IMR-90 (cell line): ENCODE data around the gene TXNDC5. TPM values are rescaled to one million over a fixed set of nuclear protein-coding genes. Genes with fewer than 3 reads are reported as not detected.

ENCODE experiments used
- ATAC-seq: fragments of 200-7000 bp; cut with Tn5 transposase; 2 replicates; pipeline ENCODE4 v1.9.1; 2020; ENCODE audit warnings: low read depth, mild to moderate bottlenecking, moderate library complexity
- BruUV-seq: library from RNA; stranded (reverse); fragments of 400-500 nt; replicated peaks from 2 replicates; lab custom pipeline; 2021; lab: Mats Ljungman, UMichigan
- CTCF ChIA-PET: fragments of 300-600 bp; formaldehyde crosslinking; extraction: SDS; loops from one replicate; lab custom pipeline; 2021; ENCODE audit warnings: antibody characterized with exemption; lab: Yijun Ruan, JAX
- POLR2A ChIA-PET: fragments of 300-600 bp; sonication (Branson Sonifier 250); formaldehyde crosslinking; loops from one replicate; lab custom pipeline; 2022; ENCODE audit warnings: antibody characterized with exemption; ENCODE audit not compliant: unreplicated experiment; lab: Charles Lee
- DNase-seq: peaks from one replicate; pipeline ENCODE4 v3.0.0; 2013
- H2AFZ ChIP-seq: replicated peaks from 2 replicates; pipeline ENCODE3; 2013; ENCODE audit warnings: low read length, mild to moderate bottlenecking; ENCODE audit not compliant: poor library complexity
- H2AK5ac ChIP-seq: 2 replicates; pipeline ENCODE4 v1.6.1; 2013; ENCODE audit warnings: low read depth, low read length, inconsistent platforms
- H2AK9ac ChIP-seq: replicated peaks from 2 replicates; pipeline ENCODE3; 2013; ENCODE audit warnings: mild to moderate bottlenecking, low read depth, low read length, moderate library complexity; ENCODE audit not compliant: poor library complexity
- H2BK120ac ChIP-seq: 2 replicates; pipeline ENCODE4 v1.6.1; 2013; ENCODE audit warnings: low read depth, low read length, inconsistent platforms
- H2BK15ac ChIP-seq: 3 replicates; pipeline ENCODE4 v1.6.1; 2013; ENCODE audit warnings: low read depth, low read length, inconsistent platforms
- H2BK20ac ChIP-seq: 2 replicates; pipeline ENCODE4 v1.6.1; 2013; ENCODE audit warnings: low read depth, mild to moderate bottlenecking, inconsistent platforms, low read length, moderate library complexity
- H2BK5ac ChIP-seq: 2 replicates; pipeline ENCODE4 v1.6.1; 2013; ENCODE audit warnings: mild to moderate bottlenecking, low read depth, low read length, inconsistent platforms; ENCODE audit not compliant: poor library complexity, severe bottlenecking
- H3K14ac ChIP-seq: replicated peaks from 2 replicates; pipeline ENCODE4 v1.6.1; 2013; ENCODE audit warnings: low read depth, low read length, inconsistent platforms
- H3K18ac ChIP-seq: 2 replicates; pipeline ENCODE4 v1.6.1; 2013; ENCODE audit warnings: low read depth, low read length, control low read depth
- H3K23ac ChIP-seq: 2 replicates; pipeline ENCODE4 v1.6.1; 2013; ENCODE audit warnings: low read depth, low read length, inconsistent platforms
- H3K27ac ChIP-seq: 2 replicates; pipeline ENCODE4 v1.5.1; 2013; ENCODE audit warnings: mild to moderate bottlenecking, control low read depth, low read length; ENCODE audit not compliant: insufficient read depth
- H3K27me3 ChIP-seq: 2 replicates; pipeline ENCODE4 v1.6.1; 2013; ENCODE audit warnings: low read length; ENCODE audit not compliant: control insufficient read depth, insufficient read depth
- H3K36me3 ChIP-seq: 2 replicates; pipeline ENCODE4 v1.6.1; 2013; ENCODE audit warnings: low read length, mixed read lengths; ENCODE audit not compliant: control insufficient read depth, insufficient read depth
- H3K4ac ChIP-seq: 2 replicates; pipeline ENCODE4 v1.6.1; 2013; ENCODE audit warnings: low read depth, low read length, inconsistent platforms
- H3K4me1 ChIP-seq: 2 replicates; pipeline ENCODE4 v1.6.1; 2013; ENCODE audit warnings: low read length, mixed read lengths; ENCODE audit not compliant: control insufficient read depth, insufficient read depth
- H3K4me2 ChIP-seq: 2 replicates; pipeline ENCODE4 v1.6.1; 2013; ENCODE audit warnings: low read depth, mild to moderate bottlenecking, control low read depth, low read length, moderate library complexity
- H3K4me3 ChIP-seq: 2 replicates; pipeline ENCODE4 v1.5.1; 2013; ENCODE audit warnings: low read depth, mild to moderate bottlenecking, control low read depth, low read length, moderate library complexity; ENCODE audit not compliant: insufficient read depth
- H3K56ac ChIP-seq: 2 replicates; pipeline ENCODE4 v1.6.1; 2013; ENCODE audit warnings: low read length, inconsistent platforms; ENCODE audit not compliant: insufficient read depth; ENCODE audit errors: extremely low read depth
- H3K79me1 ChIP-seq, 2 experiments: 2 replicates each; pipeline ENCODE4 v1.6.1; 2013; ENCODE audit warnings: low read length in 2 of 2, inconsistent platforms in 1 of 2, low read depth in 1 of 2
- H3K9ac ChIP-seq: 2 replicates; pipeline ENCODE4 v1.6.1; 2013; ENCODE audit warnings: low read depth, low read length, control low read depth
- H3K9me1 ChIP-seq: 2 replicates; pipeline ENCODE4 v1.6.1; 2013; ENCODE audit warnings: low read length, inconsistent platforms; ENCODE audit not compliant: insufficient read depth
- H3K9me3 ChIP-seq: 2 replicates; pipeline ENCODE4 v1.6.1; 2013; ENCODE audit warnings: low read length; ENCODE audit not compliant: control insufficient read depth, insufficient read depth
- H4K20me1 ChIP-seq: 2 replicates; pipeline ENCODE4 v1.6.1; 2013; ENCODE audit warnings: low read length, inconsistent platforms; ENCODE audit not compliant: insufficient read depth
- H4K5ac ChIP-seq: 2 replicates; pipeline ENCODE4 v1.6.1; 2013; ENCODE audit warnings: mild to moderate bottlenecking, low read depth, low read length, control low read depth
- H4K8ac ChIP-seq, 2 experiments: 2 replicates each; pipeline ENCODE4 v1.6.1; 2013; ENCODE audit warnings: low read depth in 2 of 2, low read length in 2 of 2, control low read depth in 1 of 2, inconsistent platforms in 1 of 2
- H4K91ac ChIP-seq: 2 replicates; pipeline ENCODE4 v1.6.1; 2013; ENCODE audit warnings: low read depth, low read length, inconsistent platforms; ENCODE audit not compliant: insufficient read depth
- BHLHE40 ChIP-seq: fragments of 150-350 bp; IDR thresholded peaks from 2 replicates; pipeline ENCODE4 v1.6.1; 2016; ENCODE audit warnings: mild to moderate bottlenecking, low read depth, low read length
- CEBPB ChIP-seq: IDR thresholded peaks from 2 replicates; pipeline ENCODE4 v1.6.1; 2012; ENCODE audit warnings: low read depth, low read length, improper control_type of control experiment
- CHD1 ChIP-seq: IDR thresholded peaks from 2 replicates; pipeline ENCODE4 v1.6.1; 2012; ENCODE audit warnings: low read depth, low read length, improper control_type of control experiment
- CTCF ChIP-seq: conservative IDR thresholded peaks from 2 replicates; pipeline ENCODE4 v1.5.1; 2012; ENCODE audit warnings: mild to moderate bottlenecking, low read depth, low read length, improper control_type of control experiment
- FOS ChIP-seq: fragments of 150-350 bp; IDR thresholded peaks from 2 replicates; pipeline ENCODE4 v1.6.1; 2016; ENCODE audit warnings: low read depth, low read length
- MAFK ChIP-seq: IDR thresholded peaks from 2 replicates; pipeline ENCODE4 v1.6.1; 2012; ENCODE audit warnings: low read depth, low read length, improper control_type of control experiment
- MAZ ChIP-seq: IDR thresholded peaks from 2 replicates; pipeline ENCODE4 v1.6.1; 2012; ENCODE audit warnings: low read depth, mild to moderate bottlenecking, low read length, improper control_type of control experiment, moderate library complexity, borderline replicate concordance
- MXI1 ChIP-seq: IDR thresholded peaks from 2 replicates; pipeline ENCODE4 v1.6.1; 2012; ENCODE audit warnings: low read depth, mild to moderate bottlenecking, low read length, moderate library complexity, borderline replicate concordance
- NFE2L2 ChIP-seq: fragments of 150-350 bp; IDR thresholded peaks from 2 replicates; pipeline ENCODE4 v1.6.1; 2016; ENCODE audit warnings: low read depth, mild to moderate bottlenecking, low read length
- POLR2A ChIP-seq: IDR thresholded peaks from 2 replicates; pipeline ENCODE4 v1.6.1; 2012; ENCODE audit warnings: mild to moderate bottlenecking, low read depth, low read length
- RAD21 ChIP-seq: IDR thresholded peaks from 2 replicates; pipeline ENCODE4 v1.6.1; 2012; ENCODE audit warnings: low read length, improper control_type of control experiment
- RCOR1 ChIP-seq: IDR thresholded peaks from 2 replicates; pipeline ENCODE4 v1.6.1; 2012; ENCODE audit warnings: mild to moderate bottlenecking, low read length, improper control_type of control experiment; ENCODE audit not compliant: insufficient replicate concordance
- RFX5 ChIP-seq: IDR thresholded peaks from 2 replicates; pipeline ENCODE4 v1.8.0; 2012; ENCODE audit warnings: low read depth, mild to moderate bottlenecking, low read length, moderate library complexity
- SMC3 ChIP-seq: fragments of 150-350 bp; IDR thresholded peaks from 2 replicates; pipeline ENCODE4 v1.6.1; 2016; ENCODE audit warnings: low read depth, mild to moderate bottlenecking, antibody characterized with exemption, low read length, moderate library complexity
- USF2 ChIP-seq: fragments of 150-350 bp; IDR thresholded peaks from 2 replicates; pipeline ENCODE4 v1.6.1; 2017; ENCODE audit warnings: mild to moderate bottlenecking, antibody characterized with exemption, low read length, low read depth
- WGBS, 2 experiments: methylation state at CpG; one replicate each; pipeline versions ENCODE4 v1.1.5 to v1.1.7; 2013; ENCODE audit warnings: missing lambda C conversion rate in 2 of 2; ENCODE audit not compliant: insufficient read length in 1 of 2; ENCODE audit errors: extremely low coverage in 2 of 2; 5-methylcytosine and 5-hydroxymethylcytosine counted together
- dilution Hi-C: fragments of 300-500 bp; cut with HindIII; formaldehyde crosslinking; loops from one replicate; pipeline ENCODE4 v1.14.3; 2018; ENCODE audit warnings: low sequenced_read_pairs; ENCODE audit not compliant: unreplicated experiment
- in situ Hi-C: fragments of 300-500 bp; cut with MboI; formaldehyde crosslinking; loops from 3 replicates; pipeline ENCODE4 v1.14.3; 2019; ENCODE audit warnings: low sequenced_read_pairs, inconsistent platforms, mixed read lengths
- intact Hi-C: fragments of 100-400 bp; cut with micrococcal nuclease; formaldehyde crosslinking; loops from 2 replicates; pipeline ENCODE4 v1.10.0; 2022
- polyA plus RNA-seq, 3 experiments: library from polyadenylated mRNA; depleted of rRNA; stranded (reverse); fragments of >200 nt; gene quantifications; 2 replicates each; pipeline ENCODE4 v1.2.3, GENCODE V29; 2012; ENCODE audit warnings: low replicate concordance in 1 of 3
- total RNA-seq: library from RNA; depleted of rRNA; stranded (reverse); fragments of >200 nt; gene quantifications from 2 replicates; pipeline ENCODE4 v1.2.3, GENCODE V29; 2012
- TF ChIP-seq, protein P1 (sequence below): fragments of 150-350 bp; IDR thresholded peaks from 2 replicates; pipeline ENCODE4 v1.6.1; 2016; ENCODE audit warnings: low read depth, mild to moderate bottlenecking, low read length, moderate library complexity, borderline replicate concordance

TXNDC5 gene
- total and polyA plus RNA-seq, 2 of the 4 experiments (the other 2 are of a cell fraction) = 274 to 439 TPM

- DNase-seq (no peak), ATAC-seq (no peak)
- Histone ChIP-seq H4K20me1 (no peaks in the 10 kb centered on the region), H2AK5ac (no peak overlapping the region), H2BK5ac (no peak overlapping the region), H3K14ac (no peak overlapping the region), H3K9ac (no peak overlapping the region), H3K18ac (no peak overlapping the region), H3K4ac (no peak overlapping the region), H2BK20ac (no peak overlapping the region), H3K27ac (no peak overlapping the region), H3K9me3 (no peaks in the 10 kb centered on the region), H3K4me1 (no peaks in the 10 kb centered on the region), H3K23ac (no peak overlapping the region), H4K91ac (no peak overlapping the region), H3K36me3 (no peaks in the 10 kb centered on the region), H3K4me3 (no peak overlapping the region), H3K9me1 (no peaks in the 10 kb centered on the region), H4K5ac (no peak overlapping the region), H3K56ac (no peak overlapping the region), H4K8ac (no peak overlapping the region), H2BK120ac (no peak overlapping the region), H3K79me1 (no peaks in the 10 kb centered on the region), H3K4me2 (no peak overlapping the region), H2BK15ac (no peak overlapping the region), H2AFZ (no peak overlapping the region), H2AK9ac (no peak overlapping the region), H3K27me3 (peaks cover 26% of the 10 kb centered on the region)
- in situ Hi-C loops = no loop called here
- whole genome bisulfite sequencing, 2 experiments = 100% methylated on average over 2 of the region's 5 CpGs; no CpG with 5 or more reads in 1 of the 2 experiments
- no TSS peak for BruUV-seq
- intact Hi-C loops = no loop called here
- CTCF ChIA-PET = no interaction called here
- dilution Hi-C loops = no loop called here
- POLR2A ChIA-PET = no interaction called here
- TF ChIP-seq RAD21 (no peak), MAZ (no peak), MXI1 (no peak), SMC3 (no peak), NFE2L2 (no peak), RFX5 (no peak), CHD1 (no peak), MAFK (no peak), CTCF (no peak), FOS (no peak), RCOR1 (no peak), BHLHE40 (no peak), POLR2A (no peak), CEBPB (no peak), USF2 (no peak)
- TF ChIP-seq, protein P1, sequence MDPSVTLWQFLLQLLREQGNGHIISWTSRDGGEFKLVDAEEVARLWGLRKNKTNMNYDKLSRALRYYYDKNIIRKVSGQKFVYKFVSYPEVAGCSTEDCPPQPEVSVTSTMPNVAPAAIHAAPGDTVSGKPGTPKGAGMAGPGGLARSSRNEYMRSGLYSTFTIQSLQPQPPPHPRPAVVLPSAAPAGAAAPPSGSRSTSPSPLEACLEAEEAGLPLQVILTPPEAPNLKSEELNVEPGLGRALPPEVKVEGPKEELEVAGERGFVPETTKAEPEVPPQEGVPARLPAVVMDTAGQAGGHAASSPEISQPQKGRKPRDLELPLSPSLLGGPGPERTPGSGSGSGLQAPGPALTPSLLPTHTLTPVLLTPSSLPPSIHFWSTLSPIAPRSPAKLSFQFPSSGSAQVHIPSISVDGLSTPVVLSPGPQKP = no peak
Measured at GRCh38 chr6:7917729-7918128, 7.1 kb upstream of the TXNDC5 start.
